HUES48 (cell line): ENCODE data around the gene PHLDB3.
A peak's percentile ranks its signal among the peaks of the same experiment; 100 is the strongest.

Experiments
- H3K27ac ChIP-seq: one replicate; pipeline ENCODE4 v1.7.0; 2013; ENCODE audit warnings: low read depth, low read length, inconsistent platforms
- H3K27me3 ChIP-seq: 2 replicates; pipeline ENCODE4 v1.6.1; 2013; ENCODE audit warnings: mild to moderate bottlenecking, low read length; ENCODE audit not compliant: control insufficient read depth, insufficient read depth
- H3K36me3 ChIP-seq: 2 replicates; pipeline ENCODE4 v1.6.1; 2013; ENCODE audit warnings: low read length; ENCODE audit not compliant: control insufficient read depth, insufficient read depth
- H3K4me1 ChIP-seq: 2 replicates; pipeline ENCODE4 v1.6.1; 2013; ENCODE audit warnings: mild to moderate bottlenecking, low read length; ENCODE audit not compliant: control insufficient read depth, insufficient read depth
- H3K4me3 ChIP-seq: 2 replicates; pipeline ENCODE4 v1.5.1; 2013; ENCODE audit warnings: mild to moderate bottlenecking, low read depth, low read length
- H3K9ac ChIP-seq: 2 replicates; pipeline ENCODE4 v1.6.1; 2013; ENCODE audit warnings: mild to moderate bottlenecking, low read depth, low read length, moderate library complexity
- H3K9me3 ChIP-seq: 2 replicates; pipeline ENCODE4 v1.6.1; 2013; ENCODE audit warnings: low read length; ENCODE audit not compliant: control insufficient read depth, insufficient read depth

Gene PHLDB3

DNA sequence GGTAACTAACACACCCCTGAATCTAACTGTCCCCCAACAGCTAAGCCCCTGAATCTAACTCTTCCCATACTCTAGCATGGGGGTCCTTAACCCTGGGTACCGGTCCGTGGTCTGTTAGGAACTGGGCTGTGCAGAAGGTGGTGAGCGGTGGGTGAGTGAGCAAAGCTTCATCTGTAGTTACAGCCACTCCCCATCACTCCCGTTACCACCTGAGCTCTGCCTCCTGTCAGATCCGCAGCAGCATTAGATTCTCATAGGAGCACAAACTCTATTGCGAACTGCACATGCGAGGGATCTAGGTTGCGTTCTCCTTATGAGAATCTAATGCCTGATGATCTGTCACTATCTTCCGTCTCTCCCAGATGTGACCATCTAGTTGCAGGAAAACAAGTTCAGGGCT is 6.2 kb upstream of the PHLDB3 start:
- H3K36me3 ChIP-seq = peaks cover 11% of the 10 kb centered on the region; the same call in 1 of the 2 replicates

DNA sequence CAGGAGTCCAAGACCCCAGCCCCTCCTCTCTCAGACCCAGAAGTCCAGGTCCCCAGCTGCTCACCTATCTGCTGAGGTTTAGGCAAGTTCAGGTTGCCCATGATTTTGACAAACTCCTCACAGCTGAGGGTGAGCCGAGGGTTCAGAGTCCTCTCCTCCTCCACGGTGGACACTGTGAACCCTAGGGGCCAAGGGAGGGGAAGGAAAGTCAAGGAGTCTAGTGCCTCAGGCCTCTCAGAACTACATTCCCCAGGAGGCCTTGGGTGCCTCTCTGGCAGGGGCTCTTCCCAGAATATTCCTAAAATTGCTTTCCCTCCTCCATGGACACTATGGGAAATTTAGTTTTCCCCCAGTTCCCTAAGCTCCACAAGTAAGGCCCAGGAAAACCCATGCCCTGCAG is 3.3 kb upstream of the PHLDB3 start:
- Histone ChIP-seq H3K27me3 (peaks cover 10% of the 10 kb centered on the region), H3K4me3 (no peak overlapping the region), H3K36me3 (peaks cover 11% of the 10 kb centered on the region; the same call in 1 of the 2 replicates), H3K4me1 (no peaks in the 10 kb centered on the region; the same call in 1 of the 2 replicates), H3K9me3 (no peaks in the 10 kb centered on the region), H3K9ac (no peak overlapping the region), H3K27ac (no peak overlapping the region)

More for the DNA sequence above, 6.2 kb upstream of the PHLDB3 start:
- no peak overlapping the region for H3K27ac ChIP-seq
- no peak overlapping the region for H3K4me3 ChIP-seq
- H3K9ac ChIP-seq = no peak overlapping the region
- no peaks in the 10 kb centered on the region for H3K4me1 ChIP-seq
- H3K9me3 ChIP-seq = no peaks in the 10 kb centered on the region
- no peaks in the 10 kb centered on the region for H3K27me3 ChIP-seq

DNA sequence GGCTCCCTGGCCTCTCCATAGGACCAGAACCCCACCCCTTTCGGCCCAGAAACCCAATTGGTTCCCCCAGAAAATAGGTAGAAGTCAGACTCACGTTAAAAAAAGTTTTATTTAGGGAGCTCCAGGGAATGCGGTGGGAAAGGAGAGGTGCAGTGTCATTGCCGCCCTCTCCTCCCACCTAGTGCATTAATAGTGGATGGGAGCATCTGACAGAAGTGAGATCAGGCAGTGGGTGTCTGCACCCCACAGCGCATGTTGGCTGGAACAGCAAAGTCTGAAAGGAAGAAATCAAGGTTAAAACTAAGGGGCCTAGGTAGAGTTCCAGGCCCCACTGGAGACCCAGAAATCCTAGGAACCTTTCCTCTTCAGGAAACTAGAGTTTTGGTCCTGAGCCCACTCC is 2.1 kb upstream of the PHLDB3 start:
- peaks cover 11% of the 10 kb centered on the region; the same call in 1 of the 2 replicates for H3K36me3 ChIP-seq

DNA sequence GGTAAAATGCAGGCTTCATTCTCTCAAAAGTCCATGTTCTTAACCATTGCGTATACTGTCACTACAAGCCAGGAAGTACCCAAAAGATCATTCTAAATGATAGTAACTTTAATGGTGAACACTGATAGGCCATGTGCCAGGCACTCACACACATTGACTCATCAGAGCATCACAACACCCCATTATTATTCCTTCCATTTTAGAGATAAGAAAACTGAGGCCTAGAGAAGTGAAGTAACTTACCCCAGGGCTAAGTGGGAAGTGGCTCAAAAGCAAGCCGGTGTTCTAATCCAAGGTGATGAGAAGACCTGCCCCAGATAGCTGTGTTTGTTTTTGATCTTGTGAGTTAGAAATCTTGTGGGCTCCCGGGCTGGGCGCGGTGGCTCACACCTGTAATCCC is 1.4 kb upstream of the PHLDB3 start:
- H3K9ac ChIP-seq = no peak overlapping the region
- H3K9me3 ChIP-seq = no peaks in the 10 kb centered on the region
- H3K4me3 ChIP-seq = no peak overlapping the region
- H3K27me3 ChIP-seq = peaks cover 14% of the 10 kb centered on the region
- H3K36me3 ChIP-seq = peaks cover 9% of the 10 kb centered on the region; the same call in 1 of the 2 replicates
- H3K27ac ChIP-seq = no peak overlapping the region
- H3K4me1 ChIP-seq = no peaks in the 10 kb centered on the region; the same call in 1 of the 2 replicates

More for the DNA sequence above, 2.1 kb upstream of the PHLDB3 start:
- Histone ChIP-seq H3K9ac (no peak overlapping the region), H3K27me3 (peaks cover 14% of the 10 kb centered on the region), H3K9me3 (no peaks in the 10 kb centered on the region), H3K27ac (no peak overlapping the region), H3K4me1 (no peaks in the 10 kb centered on the region; the same call in 1 of the 2 replicates), H3K4me3 (no peak overlapping the region)

DNA sequence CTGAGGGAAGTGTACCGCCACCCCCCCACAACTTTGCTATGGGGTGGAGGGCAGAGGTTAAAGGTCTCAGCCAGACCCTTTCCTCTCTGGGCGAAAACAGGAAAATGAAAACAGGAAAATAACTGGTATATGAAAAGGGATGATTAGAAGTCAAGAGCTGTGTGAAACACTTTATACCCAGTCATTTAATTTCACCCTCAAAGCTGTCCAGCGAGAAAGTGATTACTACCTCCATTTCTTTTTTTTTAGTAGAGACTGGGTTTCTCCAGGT is 575 bp upstream of the PHLDB3 start:
- Histone ChIP-seq H3K4me1 (no peaks in the 10 kb centered on the region; the same call in 1 of the 2 replicates), H3K9me3 (no peaks in the 10 kb centered on the region), H3K27ac (no peak overlapping the region), H3K27me3 (peaks cover 14% of the 10 kb centered on the region), H3K36me3 (peaks cover 8% of the 10 kb centered on the region; the same call in 1 of the 2 replicates), H3K9ac (no peak overlapping the region), H3K4me3 (peak overlapping the region; percentile 78; the same call in 1 of the 2 replicates)

DNA sequence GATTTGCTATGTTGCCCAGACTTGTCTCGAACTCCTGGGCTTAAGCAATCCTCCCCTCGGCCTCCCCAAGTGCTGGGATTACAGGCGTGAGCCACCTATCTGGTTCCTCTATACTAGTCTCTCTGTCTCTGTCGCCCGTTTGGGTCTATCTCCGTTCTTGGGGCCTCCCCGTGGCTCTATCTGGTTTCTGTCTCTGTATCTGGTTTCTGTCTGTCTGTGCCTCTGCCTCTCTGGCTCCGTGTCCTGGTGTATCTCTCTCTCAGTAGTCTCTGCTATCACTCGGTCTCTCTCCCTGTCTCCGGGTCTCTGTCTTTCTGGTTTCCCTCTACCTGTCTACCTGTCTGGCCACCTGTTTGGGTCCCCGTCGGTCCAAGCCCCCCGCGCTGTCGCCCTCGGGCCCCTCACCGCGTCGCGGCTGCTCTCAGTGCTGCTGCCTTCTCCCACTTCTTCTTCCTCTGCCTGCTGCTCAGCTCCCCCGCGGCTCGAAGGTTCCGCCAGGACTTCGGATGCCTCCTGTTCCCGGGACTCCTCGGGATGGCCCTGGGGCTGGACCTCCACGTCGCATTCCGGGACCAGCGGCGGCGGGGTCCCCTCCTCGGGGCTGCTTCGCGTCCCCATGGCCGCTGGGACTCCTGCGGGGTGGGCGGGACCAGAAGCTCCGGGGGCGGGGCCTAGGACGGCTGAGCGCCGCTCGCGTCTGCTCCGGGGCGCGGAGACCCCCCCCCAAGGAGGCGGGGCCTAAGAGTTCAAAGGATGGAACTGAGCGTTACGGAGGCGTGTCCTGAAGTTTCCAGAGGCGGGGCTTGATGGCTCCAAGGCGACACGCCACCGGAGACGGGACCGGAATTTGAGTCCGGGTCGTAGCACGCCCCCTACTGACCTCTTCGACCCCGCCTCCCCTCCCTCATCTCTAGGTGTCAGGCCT is 783 bp downstream of the PHLDB3 start:
- H3K27ac ChIP-seq = no peak overlapping the region

DNA sequence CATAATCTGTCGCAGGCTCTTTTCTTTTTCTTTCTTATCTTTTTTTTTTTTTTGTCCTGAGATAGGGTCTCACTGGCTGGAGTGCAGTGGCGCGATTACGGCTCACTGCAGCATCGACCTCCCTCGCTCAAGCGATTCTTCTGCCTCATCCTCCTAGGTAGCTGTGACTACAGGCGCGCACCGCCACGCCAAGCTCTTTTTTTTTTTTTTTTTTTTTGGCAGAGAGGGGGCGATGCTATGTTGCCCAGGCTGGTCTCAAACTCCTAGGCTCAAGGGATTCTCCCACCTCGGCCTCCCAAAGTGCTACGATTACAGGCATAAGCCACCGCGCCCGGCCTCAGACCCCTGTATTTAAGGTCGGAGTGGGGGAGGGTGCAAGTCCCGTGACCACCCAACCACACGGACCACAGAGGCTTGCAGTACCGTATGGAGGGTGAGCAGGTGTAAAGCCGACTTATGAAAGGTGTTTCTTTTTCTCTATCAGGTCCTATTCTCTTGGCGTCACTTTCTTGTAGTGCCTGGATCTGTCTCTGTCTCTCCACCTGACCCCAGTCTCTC is 2.0 kb downstream of the PHLDB3 start:
- Histone ChIP-seq H3K4me1 (no peaks in the 10 kb centered on the region; the same call in 1 of the 2 replicates), H3K36me3 (no peaks in the 10 kb centered on the region), H3K27ac (no peak overlapping the region), H3K27me3 (peaks cover 14% of the 10 kb centered on the region), H3K9me3 (no peaks in the 10 kb centered on the region), H3K9ac (no peak overlapping the region), H3K4me3 (0 out of 2 replicates have a peak overlapping the region, but pooled peaks have one; percentile 53)

More for the DNA sequence above, 783 bp downstream of the PHLDB3 start:
- peaks cover 14% of the 10 kb centered on the region for H3K27me3 ChIP-seq
- no peaks in the 10 kb centered on the region; the same call in 1 of the 2 replicates for H3K4me1 ChIP-seq
- peak overlapping the region; percentile 1; the same call in 1 of the 2 replicates for H3K9ac ChIP-seq
- no peaks in the 10 kb centered on the region for H3K9me3 ChIP-seq
- H3K36me3 ChIP-seq = peaks cover 6% of the 10 kb centered on the region; the same call in 1 of the 2 replicates
- H3K4me3 ChIP-seq = peak overlapping the region; percentile 78

DNA sequence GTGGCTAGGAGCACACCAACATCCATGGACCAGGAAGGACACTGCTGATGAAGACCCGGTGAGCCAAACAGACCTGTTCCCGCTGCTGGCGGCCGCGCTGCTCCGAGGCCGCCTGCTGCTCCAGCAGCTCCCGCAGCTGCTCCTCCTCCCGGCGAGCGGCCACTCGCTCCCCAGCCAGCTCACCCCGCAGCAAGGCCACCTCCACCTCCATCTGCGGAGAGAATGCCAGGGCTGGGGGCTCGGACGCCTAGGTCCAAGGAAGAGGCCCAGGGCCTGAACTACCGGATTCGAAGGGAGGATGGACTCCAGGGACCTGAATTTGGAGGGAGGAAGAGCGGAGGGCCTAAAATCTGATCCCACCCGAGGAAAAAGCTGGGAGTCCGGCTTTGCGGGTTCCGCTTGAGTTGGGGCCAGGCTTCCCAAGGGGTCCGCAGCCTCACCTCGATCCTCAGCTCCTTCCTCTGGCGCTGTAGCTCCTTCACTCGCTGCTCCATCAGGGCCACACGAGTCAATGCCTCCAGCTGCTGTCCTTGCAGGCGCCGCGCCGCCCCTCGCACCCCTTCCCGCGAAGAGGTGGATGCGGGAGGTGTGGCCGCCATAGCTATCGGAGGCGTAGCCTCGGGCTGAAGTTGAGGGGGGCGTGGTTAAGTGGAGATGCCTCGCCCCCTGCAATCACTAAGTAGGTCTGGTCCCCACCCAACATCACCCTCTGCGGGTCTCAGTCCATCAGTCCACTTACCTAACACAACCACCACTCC is 2.7 kb downstream of the PHLDB3 start:
- peaks cover 14% of the 10 kb centered on the region for H3K27me3 ChIP-seq
- no peaks in the 10 kb centered on the region for H3K9me3 ChIP-seq
- H3K4me3 ChIP-seq = peak overlapping the region; percentile 53
- H3K4me1 ChIP-seq = no peaks in the 10 kb centered on the region; the same call in 1 of the 2 replicates
- no peak overlapping the region for H3K27ac ChIP-seq
- H3K9ac ChIP-seq = no peak overlapping the region
- H3K36me3 ChIP-seq = 0 out of 2 replicates have a peak, but pooled peaks cover 4% of the 10 kb centered on the region

DNA sequence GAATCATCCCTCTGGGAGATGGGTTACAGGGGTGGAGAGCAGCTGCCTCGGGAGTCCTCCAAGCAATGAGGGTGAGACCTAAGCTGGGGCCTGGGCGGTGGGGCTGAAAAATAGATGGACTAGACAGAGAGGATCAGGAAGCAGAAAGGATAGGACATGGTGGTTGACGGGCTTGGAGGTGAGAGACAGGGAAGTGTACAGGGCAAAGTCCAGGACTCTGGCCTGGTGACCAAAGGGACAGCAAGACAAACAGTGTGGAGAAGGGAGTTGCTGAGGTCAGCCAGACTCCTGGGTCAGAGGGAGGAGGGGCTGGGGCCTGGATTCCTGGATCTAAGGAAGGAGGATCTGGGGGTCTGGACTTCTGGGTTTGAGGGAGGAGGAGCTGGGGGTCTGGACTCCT is 5.5 kb downstream of the PHLDB3 start:
- peaks cover 14% of the 10 kb centered on the region for H3K27me3 ChIP-seq

DNA sequence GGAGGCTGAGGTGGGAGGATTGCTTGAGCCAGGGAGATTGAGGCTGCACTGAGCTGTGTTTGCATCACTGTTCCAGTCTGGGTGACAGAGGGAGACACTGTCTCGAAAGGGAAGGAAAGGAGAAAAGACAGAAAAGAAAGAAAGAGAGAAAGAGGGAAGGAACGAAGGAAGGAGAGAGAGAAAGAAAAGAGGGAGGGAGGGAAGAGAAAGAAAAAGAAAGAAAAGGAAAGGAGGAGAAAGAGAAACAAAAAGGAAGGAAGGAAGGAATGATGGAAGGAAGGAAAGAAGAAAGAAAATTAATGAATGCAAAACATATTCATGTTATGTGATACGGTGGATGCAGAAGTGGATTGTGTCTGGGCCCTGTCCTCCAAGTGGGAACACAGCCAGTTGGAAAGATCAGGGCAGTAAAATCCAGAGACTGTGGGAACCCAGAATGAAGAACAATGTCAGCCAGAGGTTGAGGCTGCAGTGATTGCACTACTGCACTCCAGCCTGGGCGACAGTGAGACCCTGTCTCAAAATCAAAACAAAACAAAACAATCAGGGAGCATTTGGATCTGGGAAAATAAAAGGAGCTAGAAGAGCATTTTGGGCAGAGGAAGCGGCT is 6.2 kb downstream of the PHLDB3 start:
- H3K9me3 ChIP-seq = no peaks in the 10 kb centered on the region
- H3K4me1 ChIP-seq = no peaks in the 10 kb centered on the region
- no peak overlapping the region for H3K27ac ChIP-seq
- H3K4me3 ChIP-seq = no peak overlapping the region
- H3K27me3 ChIP-seq = peaks cover 9% of the 10 kb centered on the region
- H3K36me3 ChIP-seq = peaks cover 6% of the 10 kb centered on the region; the same call in 1 of the 2 replicates
- no peak overlapping the region for H3K9ac ChIP-seq

More for the DNA sequence above, 5.5 kb downstream of the PHLDB3 start:
- Histone ChIP-seq H3K27ac (no peak overlapping the region), H3K9ac (no peak overlapping the region), H3K4me1 (no peaks in the 10 kb centered on the region), H3K36me3 (peaks cover 6% of the 10 kb centered on the region; the same call in 1 of the 2 replicates), H3K4me3 (no peak overlapping the region), H3K9me3 (no peaks in the 10 kb centered on the region)
